GM19463 (cell line): ENCODE results near the gene PDE4B.
A peak's percentile ranks its signal among the peaks of the same experiment; 100 is the strongest.

Experiments
- ATAC-seq: cut with Tn5 transposase; IDR thresholded peaks from one replicate; pipeline ENCODE4 v1.9.1; 2021; ENCODE audit warnings: mild to moderate bottlenecking, moderate library complexity; ENCODE audit not compliant: unreplicated experiment

Gene PDE4B

GRCh38 chr1:66275601-66276023 is 482.9 kb downstream of the PDE4B start:
- ATAC-seq: no peak

DNA sequence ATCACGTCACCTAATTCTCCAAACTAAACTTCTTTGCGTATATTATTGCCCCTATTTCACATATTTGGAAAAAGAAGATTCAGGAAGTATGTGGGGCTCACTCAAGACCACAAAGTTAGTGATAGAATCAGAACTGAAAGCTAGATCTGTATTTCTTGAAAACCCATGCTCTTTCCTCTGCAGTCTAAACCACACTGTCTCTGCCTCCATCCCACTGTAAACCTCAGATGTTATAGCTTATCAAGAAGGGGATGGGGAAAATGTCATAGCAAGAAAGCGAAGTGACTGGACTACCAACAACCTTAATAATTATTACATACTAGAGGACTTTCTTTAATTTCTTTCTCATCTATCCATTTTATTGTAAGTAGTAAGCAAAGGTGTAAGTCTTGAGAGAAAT is 483.5 kb downstream of the PDE4B start:
- peak; percentile 66 for ATAC-seq

DNA sequence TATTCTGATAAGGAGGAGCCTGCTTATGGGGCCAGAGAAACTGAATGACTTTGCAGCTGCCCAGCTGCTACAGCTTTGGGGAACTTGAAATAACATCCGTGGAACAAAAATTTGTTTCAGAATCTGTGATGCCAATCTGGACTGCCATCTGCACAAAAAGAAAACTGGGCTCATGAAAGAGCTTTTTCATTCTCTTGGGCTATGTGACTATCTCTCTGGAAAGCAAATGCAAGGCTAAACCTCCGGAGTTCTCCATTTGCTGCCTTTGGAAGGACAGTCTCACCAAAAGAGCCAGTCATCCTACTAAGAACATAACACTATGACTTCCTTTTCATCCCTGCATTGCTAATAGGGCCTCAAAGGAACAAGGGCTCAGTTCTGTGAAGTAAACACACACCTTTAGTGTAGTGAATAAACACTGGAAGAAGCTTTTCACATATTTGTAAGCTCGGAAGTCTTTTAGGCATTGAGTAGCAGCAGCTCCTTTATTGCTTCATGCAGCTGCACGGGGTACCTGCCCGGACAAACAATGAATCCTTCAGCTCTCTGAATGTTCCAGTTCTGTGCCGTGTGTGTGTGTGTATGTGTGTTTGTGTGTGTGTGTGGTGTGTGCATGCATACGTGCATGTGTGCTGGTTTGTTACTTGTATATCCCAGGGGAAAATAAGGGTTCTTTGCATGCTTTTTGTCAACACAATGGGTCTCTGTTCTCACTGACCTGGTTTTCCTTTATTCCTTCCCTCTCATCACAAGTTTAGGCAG is 485.7 kb downstream of the PDE4B start:
- peak; percentile 27 for ATAC-seq

DNA sequence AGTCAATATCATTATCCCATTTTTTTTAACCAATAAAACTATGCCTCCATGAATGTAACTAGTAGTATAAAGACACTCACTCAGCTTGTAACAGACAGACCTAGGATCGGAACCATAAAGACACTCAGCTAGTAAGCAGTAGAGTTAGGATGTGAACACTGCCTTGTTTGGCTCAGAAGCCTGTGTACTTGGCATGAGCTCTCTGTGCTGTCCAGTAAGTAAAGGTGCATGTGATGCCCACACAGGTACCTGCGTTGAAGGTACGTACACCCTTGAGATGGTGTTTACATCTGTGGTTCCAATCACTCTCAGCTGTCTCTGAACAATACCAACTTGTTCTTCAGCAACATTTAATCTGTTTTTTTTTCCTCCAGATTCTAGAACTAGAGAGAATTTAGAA is 489.1 kb downstream of the PDE4B start:
- no peak for ATAC-seq

DNA sequence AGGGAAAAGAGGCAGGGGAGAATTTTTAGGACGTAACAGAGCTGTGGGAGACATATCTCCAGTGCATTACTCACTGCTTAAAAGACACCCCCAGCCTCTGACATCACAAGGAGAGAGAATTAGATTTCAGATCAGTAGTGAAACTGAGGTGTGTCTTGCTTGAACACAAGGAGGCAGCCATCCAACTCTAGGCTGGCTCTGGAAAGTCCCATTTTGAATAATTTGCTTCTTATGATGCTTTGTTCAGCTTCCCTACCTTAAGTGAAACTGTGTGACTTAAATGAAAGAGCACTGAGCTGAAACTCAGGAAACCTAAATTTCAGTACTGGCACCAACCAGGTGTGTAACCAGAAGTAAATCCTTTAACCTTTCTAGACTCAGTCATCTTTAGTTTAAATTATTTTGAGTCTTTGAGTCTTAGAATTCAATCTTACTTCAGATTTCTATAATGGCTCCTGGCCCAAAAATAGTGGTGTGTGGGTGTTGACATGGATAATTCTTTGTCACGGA is 489.7 kb downstream of the PDE4B start:
- peak; percentile 73 for ATAC-seq

- no peak for ATAC-seq
Observed at GRCh38 chr1:66282891-66283621, 490.4 kb downstream of the PDE4B start.

DNA sequence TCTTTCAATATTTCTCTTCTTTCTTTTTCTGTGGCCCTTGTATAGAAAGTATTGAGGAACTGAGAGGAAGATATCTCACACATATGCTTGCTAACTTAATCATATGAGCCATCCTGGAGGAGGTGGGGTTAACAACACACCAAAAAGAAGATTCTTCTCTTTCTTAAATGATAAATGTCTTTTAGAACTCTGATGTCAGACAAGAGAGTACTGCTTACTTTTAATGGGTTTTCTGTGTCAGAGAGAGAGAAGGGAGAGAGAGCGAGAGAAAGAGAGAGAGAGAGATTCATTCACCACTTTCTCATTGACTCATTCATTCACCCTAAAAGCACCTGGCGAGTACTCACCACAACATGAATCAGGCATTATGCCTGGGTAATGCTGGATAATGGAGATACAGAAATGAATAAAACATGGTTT is 490.9 kb downstream of the PDE4B start:
- peak; percentile 57 for ATAC-seq

GRCh38 chr1:66284746-66285145 is 492.1 kb downstream of the PDE4B start:
- no peak for ATAC-seq

DNA sequence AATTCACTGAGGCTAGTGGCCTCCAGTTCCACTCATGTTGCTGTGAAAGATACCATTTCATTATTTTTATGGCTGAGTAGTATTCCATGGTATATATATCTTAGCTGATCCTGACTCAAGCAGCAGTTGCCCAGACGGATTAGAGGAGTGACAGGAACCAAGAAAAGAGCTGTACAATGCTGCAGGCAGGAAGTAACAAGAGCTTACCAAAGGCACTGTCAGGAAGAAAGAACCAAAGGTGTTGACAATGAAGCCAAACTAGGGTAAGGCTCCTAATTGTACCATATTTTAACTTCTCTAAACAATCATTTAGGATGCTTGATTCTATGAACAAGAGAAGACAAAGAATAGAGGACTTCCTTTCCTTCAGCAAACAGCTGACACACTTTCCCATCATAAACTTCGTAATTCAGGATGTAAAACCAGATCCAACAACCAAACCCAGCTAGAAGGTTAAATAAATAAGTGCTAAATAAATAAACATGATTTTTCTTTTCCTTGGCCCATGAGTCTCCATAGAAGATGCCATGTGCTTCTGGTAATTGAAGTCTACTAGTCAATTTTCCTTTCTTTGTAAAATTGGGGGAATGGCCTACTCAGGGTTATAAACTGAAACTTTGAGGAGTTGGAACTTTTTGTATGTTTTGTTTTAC is 493.0 kb downstream of the PDE4B start:
- ATAC-seq: no peak

GRCh38 chr1:66286307-66286706 is 493.6 kb downstream of the PDE4B start:
- ATAC-seq: no peak

GRCh38 chr1:66288048-66288447 is 495.4 kb downstream of the PDE4B start:
- no peak for ATAC-seq

DNA sequence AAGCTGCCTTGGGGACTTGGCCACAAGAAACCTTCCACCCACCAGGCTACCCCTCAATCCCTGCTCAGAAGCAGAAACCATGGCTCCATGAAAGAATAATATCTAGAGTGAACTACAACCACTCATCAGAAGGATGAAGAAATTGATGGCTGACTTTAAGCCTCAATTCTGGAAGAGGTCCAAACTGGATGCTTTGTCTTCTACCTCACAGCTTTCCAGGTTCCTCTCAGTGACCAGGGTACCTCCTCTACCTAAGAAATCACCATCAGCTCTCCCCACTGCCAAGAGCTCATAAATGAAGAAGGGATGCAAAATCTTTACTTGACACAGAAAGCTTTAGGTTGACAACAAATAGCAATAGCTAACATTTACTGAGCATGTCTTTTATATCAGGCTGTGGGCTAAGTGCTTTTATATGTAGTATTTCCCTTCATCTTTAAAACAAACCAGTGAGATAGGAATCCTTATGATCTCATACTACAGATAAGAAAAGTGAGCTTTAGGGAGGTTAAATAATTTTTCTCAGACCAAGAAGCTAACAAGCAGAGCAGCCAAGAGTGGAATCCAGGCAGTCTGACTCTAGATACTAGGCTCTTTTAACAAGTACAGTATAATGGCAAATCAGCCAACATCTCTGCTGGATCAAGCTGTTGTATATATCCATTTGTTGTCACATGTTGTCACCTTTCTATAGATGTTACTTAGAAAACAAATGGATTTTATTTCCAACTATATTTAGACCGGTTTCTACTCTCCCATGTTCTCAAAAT is 498.3 kb downstream of the PDE4B start:
- ATAC-seq: no peak

- ATAC-seq: no peak
Observed at GRCh38 chr1:66291531-66291864, 498.8 kb downstream of the PDE4B start.

GRCh38 chr1:66292305-66292704 is 499.6 kb downstream of the PDE4B start:
- ATAC-seq: no peak

- ATAC-seq: no peak
Observed at GRCh38 chr1:66292944-66293343, 500.2 kb downstream of the PDE4B start.

- no peak for ATAC-seq
Observed at GRCh38 chr1:66294707-66295370, 502.1 kb downstream of the PDE4B start.

DNA sequence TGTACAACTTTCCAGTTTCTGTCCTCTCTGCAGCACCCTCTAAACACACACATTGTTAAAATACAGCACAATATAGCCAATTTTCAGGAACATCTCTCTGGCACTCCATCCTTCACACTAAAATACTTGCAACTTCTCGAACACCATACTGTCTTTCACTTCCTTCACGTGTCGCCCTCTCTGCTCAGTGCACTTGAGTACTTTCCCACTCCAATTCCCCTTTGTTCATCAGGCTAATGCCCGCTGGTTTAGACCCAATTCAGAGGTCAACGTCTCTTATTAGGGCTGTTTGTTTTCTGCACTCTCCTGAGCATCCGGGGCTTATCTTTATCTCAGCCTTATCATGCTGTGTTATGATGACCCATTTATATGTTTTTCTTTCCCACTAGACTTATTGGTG is 503.1 kb downstream of the PDE4B start:
- no peak for ATAC-seq

- ATAC-seq: no peak
Observed at GRCh38 chr1:66296370-66296769, 503.7 kb downstream of the PDE4B start.

DNA sequence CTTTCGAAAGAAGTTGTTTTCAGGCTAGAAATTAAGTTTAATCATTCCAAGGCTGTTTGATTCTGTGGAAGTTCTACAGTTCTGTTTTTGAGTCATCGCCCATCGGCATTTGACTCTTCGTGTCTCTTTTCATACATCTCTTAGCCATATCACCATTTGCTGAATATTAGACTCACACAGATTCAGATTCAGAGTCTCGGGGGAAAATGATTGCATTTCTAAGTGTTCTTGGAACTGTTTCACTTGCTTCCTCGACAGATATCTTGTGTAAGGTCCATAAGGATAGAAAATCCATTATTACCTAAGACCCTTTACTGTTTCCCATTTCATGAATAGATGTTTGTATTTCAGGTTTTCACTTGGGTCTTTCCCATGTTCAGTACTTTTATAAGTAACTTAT is 504.3 kb downstream of the PDE4B start:
- no peak for ATAC-seq

DNA sequence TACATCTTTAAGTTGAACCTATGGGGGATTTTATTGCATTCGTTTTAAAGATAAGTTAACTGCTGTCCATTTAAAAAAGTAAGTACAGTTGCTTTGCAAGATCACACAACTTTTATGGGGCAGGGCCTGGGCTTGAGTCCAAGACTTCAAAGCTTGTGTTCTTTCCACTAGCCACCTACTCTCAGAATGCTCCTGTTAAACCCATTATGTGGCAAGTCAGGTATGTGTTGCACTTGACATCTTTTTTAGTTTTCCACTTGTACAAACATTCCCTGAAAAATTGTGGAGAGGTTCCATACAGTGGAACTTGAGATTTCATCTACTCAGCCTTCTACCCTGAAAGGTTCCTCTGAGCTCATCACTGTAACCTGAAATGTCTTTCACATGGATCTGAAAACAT is 505.8 kb downstream of the PDE4B start:
- ATAC-seq: no peak
